Cardiac septum (tissue), 1 donor: ENCODE data around the gene KHK. TPM values are rescaled to one million over a fixed set of nuclear protein-coding genes. Genes with fewer than 3 reads are reported as not detected.

Experiments
- DNase-seq: peaks from one replicate; pipeline ENCODE4 v3.0.0-alpha.2; 2020; ENCODE audit warnings: low spot score
- intact Hi-C: fragments of 100-400 bp; cut with DNase I; formaldehyde crosslinking; loops from one replicate; pipeline ENCODE4 v1.14.0; 2022
- total RNA-seq: library from RNA; stranded (reverse); fragmentation: NEBNext Ultra II Directional; extraction: Animal tissue kit (Norgen Biotek cat#: 25700); gene quantifications from one replicate; pipeline ENCODE4 v1.2.1, GENCODE V29; 2021
- donor health status: DM: no; HTN: no; CAD: no.

The KHK gene
- total RNA-seq, 1 donor from 2014 or later: 1.1 TPM

GRCh38 chr2:27135478-27135955, 48.9 kb downstream of the KHK start:
- DNase-seq: no peak
- intact Hi-C loops: loop anchor here (2.0 kb wide), 1 partner anchor 77 kb away; the partner anchor contains the start of genes ATRAID and SLC5A6

GRCh38 chr2:27136751-27137150, 50.2 kb downstream of the KHK start:
- intact Hi-C loops: no loop called here
- no peak for DNase-seq

GRCh38 chr2:27137322-27137935, 50.9 kb downstream of the KHK start:
- no peak for DNase-seq
- intact Hi-C loops: no loop called here

GRCh38 chr2:27138111-27138510, 51.5 kb downstream of the KHK start:
- intact Hi-C loops: no loop called here
- DNase-seq: no peak

GRCh38 chr2:27139310-27139709, 52.7 kb downstream of the KHK start, which contains the start of gene PRR30:
PRR30 (minus strand) TSS chr2:27139410; CDS start chr2:27138329, 1,081 bp downstream.
- intact Hi-C loops: no loop called here
- no peak for DNase-seq

- no peak for DNase-seq
- intact Hi-C loops: no loop called here
These were observed 56.7 kb downstream of the KHK start for GRCh38 chr2:27143285-27143684.

- DNase-seq: no peak
- intact Hi-C loops: no loop called here
These were observed 59.1 kb downstream of the KHK start for GRCh38 chr2:27145682-27146081.

GRCh38 chr2:27147935-27148334, 61.4 kb downstream of the KHK start:
- DNase-seq: no peak
- intact Hi-C loops: no loop called here

GRCh38 chr2:27148801-27149439, 62.3 kb downstream of the KHK start, which contains the start of gene TCF23:
TCF23 (plus strand) TSS chr2:27149004; CDS start chr2:27149134, 130 bp downstream.
- DNase-seq: peak; percentile 69

GRCh38 chr2:27149570-27150405, 63.2 kb downstream of the KHK start:
- intact Hi-C loops: no loop called here
- no peak for DNase-seq

More at GRCh38 chr2:27148801-27149439, 62.3 kb downstream of the KHK start, which contains the start of gene TCF23:
- intact Hi-C loops: no loop called here

Other genes starting within 250 kb of the KHK start
- 0.19 TPM for gene DPYSL5, start 238.6 kb upstream of the KHK start, total RNA-seq
- 43.1 TPM for gene MAPRE3, start 116.1 kb upstream of the KHK start, total RNA-seq
- gene TMEM214, start 53.8 kb upstream of the KHK start, total RNA-seq: 40.3 TPM
- gene AGBL5, start 35.1 kb upstream of the KHK start, total RNA-seq: 11.7 TPM
- 339 TPM for gene OST4, start 15.1 kb upstream of the KHK start, total RNA-seq
- gene EMILIN1, start 8.2 kb upstream of the KHK start, total RNA-seq: 21.0 TPM
- 0.48 TPM for gene CGREF1, start 32.4 kb downstream of the KHK start, total RNA-seq
- gene ABHD1, start 37.0 kb downstream of the KHK start, total RNA-seq: 1.1 TPM
- 40.4 TPM for gene PREB, start 47.9 kb downstream of the KHK start, total RNA-seq
- not detected for gene PRR30, start 52.6 kb downstream of the KHK start, total RNA-seq
- gene TCF23, start 62.2 kb downstream of the KHK start, total RNA-seq: not detected
- gene ATRAID, start 125.3 kb downstream of the KHK start, total RNA-seq: 131 TPM
- gene SLC5A6, start 125.5 kb downstream of the KHK start, total RNA-seq: 11.4 TPM
- gene CAD, start 130.6 kb downstream of the KHK start, total RNA-seq: 11.0 TPM
- gene SLC30A3, start 176.3 kb downstream of the KHK start, total RNA-seq: 10.2 TPM
- 1.6 TPM for gene DNAJC5G, start 188.7 kb downstream of the KHK start, total RNA-seq
- gene TRIM54, start 195.7 kb downstream of the KHK start, total RNA-seq: 218 TPM
- 2.1 TPM for gene UCN, start 221.7 kb downstream of the KHK start, total RNA-seq
- gene MPV17, start 236.3 kb downstream of the KHK start, total RNA-seq: 69.3 TPM